ENCODE data around the gene DTX2.
A peak's percentile ranks its signal among the peaks of the same experiment; 100 is the strongest.
"Not testable (repeated sequence)": the region's sequence is repeated elsewhere in the genome, so short reads cannot be mapped to it uniquely, and the experiment has no call there.

DTX2 gene

DNA sequence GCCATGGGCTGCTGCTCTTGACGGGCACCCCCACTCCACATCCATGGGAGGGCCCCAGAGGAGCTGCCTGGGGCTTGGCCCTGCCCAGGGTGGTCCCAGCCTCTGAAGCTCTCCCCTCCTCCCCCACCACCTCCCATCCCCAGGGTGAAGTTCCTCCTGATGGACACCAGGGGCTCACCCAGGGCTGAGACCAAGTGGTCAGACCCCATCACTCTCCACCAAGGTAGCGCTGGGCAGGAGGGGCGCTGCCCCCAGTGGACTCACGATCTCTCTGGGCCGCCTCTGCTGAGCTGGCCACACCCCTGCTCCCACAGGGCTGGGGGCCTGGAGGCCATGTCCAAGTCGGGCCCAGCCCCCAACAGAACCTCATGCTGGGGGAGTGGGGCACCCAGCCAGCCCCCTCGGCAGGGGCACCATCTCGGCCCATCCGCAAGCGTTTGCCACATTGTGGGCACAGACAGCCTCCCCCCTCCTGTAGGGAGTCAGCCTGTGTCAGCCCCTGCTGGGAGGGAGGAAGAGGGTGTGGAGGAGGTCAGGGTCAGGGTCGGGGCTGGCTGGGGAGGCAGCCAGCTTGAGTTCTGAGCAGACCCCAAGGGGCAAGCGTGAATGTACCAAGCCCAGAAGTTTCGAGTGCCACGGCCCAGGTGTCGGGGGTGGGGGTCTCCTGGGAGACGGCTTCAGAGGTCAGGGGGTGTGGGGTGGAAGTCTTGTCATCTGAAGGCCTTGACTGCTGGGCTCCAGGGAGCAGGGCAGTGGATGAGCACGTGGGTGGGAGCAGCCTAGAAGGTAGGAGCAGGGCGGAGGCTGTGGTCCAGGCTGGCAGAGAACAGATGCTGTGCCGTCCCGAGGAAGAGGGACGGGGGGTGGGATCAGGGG, 51.7 kb downstream of the DTX2 start:
- no peak for DNase-seq (ENCODE audit: low read depth)

DNA sequence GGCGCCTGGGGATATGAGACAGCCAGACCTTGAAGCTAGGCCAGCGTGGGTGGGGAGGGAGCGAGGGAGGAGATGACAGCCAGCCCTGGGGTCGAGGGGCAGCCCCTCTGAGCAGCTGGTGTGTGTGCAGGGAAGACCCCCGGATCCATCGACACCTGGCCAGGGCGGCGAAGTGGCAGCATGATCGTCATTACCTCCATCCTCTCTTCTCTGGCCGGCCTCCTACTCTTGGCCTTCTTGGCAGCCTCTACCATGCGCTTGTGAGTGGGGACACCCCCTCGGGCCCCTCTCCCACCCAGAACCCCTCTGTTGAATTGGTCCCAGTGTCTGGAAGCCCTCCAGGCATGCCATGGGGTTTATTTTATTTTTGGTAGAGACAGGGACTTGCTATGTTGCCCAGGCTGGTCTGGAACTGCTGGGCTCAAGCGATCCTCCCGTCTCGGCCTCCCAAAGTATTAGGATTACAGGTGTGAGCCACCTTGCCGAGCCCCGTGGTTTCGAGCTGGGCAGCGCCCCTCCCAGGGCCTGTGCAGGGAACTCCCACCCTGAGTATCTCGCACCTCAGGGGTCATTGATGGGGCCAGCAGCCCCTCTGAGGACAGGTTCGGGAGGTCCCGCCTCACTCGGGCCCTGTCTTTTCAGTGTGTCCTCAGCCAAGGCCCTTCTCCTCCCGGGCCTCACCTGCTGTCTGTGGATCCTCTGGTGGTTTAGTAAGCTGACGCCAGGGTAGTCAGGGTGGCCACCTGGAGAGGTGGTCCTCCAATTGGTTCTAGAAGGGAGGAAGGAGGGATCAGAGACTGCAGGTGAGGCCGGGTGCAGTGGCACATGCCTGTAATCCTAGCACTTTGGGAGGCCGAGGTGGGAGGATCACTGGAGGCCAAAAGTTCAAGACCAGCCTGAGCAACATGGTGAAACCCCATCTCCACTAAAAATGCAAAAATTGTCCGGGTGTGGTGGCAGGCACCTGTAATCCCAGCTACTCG, 52.6 kb downstream of the DTX2 start:
- DNase-seq (ENCODE audit: low read depth), result no peak

DNA sequence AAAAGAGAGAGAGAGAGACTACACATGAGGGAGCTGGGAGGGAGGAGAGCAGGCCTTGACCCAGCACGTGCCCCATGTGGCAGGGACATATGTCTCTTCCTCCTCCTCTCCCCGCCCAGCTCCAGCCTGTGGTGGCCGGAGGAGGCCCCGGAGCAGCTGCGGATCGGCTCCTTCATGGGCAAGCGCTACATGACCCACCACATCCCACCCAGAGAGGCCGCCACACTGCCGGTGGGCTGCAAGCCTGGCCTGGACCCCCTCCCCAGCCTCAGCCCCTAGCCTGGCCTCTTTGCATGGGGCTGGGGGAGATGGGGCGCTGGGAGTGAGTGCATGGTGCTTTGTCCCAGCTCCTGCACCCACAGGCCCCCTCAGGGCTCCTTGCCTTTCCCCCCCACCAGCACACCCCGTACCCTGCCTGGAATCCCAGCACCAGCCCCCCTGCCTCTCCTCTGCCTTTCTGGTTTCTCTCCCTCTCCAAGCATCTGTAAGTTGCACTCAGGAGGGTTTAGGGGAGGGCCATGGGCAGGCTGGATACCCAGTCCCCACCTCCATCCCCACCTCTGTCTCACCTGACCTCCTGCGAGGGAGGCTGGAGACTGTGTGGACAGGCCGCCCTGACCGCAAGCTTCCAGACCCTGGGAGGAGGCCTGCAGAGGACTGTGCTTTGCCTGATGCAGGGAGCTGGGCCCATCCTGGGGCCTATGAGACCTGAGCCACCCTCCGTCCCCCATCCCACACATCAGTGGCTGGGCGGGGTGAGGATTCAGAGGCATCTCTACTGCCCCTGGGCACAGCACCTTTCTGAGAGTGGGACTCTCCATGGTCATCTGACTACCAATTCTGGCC, 53.6 kb downstream of the DTX2 start:
- DNase-seq (ENCODE audit: low read depth), result no peak

DNA sequence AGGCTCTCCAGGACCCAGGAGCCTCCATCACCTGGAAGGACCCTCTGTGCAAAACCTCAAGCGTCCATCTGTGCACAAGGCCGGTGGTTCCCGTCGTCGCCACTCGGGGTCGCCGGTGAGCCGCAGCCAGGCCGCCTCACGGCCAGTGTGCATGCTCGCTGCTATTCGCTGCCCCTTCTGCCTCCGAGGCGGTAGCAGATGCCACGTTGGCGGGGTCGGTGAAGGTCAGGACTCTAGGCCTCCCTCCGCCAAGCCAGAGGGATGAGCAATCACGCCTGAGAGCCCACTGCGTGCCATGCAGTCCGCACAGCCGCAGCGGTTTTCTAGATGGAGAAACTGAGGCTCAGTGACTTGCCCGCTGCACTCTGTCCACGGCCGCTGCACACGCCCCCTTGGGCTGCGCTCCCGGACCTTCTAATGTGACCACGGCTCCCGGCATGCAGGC, 54.5 kb downstream of the DTX2 start:
- DNase-seq (ENCODE audit: low read depth), result no peak

DNA sequence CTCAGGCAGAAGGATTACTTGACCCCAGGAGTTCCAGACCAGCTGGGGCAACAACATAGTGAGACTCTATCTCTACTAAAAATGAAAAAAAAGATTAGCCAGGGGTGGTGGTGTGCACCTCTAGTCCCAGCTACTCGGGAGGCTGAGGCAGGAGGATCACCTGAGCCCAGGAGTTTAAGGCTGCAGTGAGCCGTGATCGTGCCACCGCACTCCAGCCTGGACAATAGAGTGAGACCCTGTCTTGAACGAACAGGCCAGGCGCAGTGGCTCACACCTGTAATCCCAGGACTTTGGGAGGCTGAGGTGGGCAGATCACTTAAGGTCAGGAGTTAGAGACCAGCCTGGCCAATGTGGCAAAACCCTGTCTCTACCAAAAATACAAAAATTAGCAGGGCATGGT, 55.4 kb downstream of the DTX2 start:
- not testable (repeated sequence) for DNase-seq (ENCODE audit: low read depth)

DNA sequence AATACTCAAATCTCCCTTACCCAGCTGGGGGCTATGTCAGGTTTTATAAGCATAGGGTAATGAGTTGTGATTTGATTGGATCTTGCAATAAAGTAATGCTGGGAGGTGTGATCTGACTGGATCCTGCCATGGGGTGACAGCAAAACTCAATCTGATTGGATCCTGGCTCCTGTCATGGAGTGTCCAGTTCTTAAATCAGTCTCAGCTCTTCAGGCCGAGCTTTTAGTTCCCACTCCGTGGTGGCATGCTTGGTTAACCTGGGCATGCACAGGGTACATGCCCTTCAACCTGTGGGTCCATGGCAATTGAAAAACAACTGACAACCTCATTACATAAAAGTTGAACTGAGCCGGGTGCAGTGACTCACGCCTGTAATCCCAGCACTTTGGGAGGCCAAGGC, 64.7 kb downstream of the DTX2 start:
- not testable (repeated sequence) for DNase-seq (ENCODE audit: low read depth)

DNA sequence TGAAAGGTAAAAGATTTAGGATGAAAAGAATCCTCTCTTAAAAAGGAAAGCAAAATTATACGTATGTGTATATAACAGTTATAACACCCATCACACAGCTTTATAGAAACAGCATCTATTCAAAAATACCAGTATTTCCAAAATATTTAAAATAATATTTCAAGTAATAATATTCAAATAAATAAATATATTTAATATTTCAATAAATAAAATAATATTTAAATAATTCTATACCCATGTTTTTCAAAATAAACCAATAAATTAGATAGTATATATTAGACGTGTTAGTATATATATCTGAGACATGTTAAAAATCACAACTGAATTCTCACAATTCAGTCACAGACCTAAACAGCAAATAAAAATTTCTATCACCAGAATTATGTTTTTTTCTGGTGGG, 70.1 kb downstream of the DTX2 start:
- DNase-seq (ENCODE audit: low read depth), result not testable (repeated sequence)

DNA sequence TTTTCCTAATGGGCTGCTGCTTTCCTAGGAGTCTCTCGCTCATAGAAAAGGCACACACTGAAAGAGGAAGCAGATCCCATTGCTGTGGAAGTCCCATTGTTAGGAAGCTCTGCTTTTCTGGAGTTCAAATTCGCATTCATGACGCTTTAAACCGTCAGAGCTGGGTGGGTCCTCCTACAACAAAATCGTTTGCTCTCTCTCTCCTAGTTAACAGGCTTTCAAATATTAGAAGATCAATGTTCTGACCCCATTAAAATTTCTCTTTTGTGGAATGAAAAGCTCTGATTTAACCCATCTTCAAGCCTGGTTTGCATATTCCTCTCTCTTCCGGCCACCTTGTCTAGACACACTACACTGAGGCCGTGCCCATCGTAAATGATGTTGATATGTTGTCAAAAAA, 81.7 kb downstream of the DTX2 start, which contains the start of gene SPDYE16:
Gene SPDYE16, minus strand, starts transcription at position 101 of the 400 bp plus-strand sequence. CDS start 1,838 bp downstream, outside the sequence.
- DNase-seq (ENCODE audit: low read depth), result not testable (repeated sequence)

DNA sequence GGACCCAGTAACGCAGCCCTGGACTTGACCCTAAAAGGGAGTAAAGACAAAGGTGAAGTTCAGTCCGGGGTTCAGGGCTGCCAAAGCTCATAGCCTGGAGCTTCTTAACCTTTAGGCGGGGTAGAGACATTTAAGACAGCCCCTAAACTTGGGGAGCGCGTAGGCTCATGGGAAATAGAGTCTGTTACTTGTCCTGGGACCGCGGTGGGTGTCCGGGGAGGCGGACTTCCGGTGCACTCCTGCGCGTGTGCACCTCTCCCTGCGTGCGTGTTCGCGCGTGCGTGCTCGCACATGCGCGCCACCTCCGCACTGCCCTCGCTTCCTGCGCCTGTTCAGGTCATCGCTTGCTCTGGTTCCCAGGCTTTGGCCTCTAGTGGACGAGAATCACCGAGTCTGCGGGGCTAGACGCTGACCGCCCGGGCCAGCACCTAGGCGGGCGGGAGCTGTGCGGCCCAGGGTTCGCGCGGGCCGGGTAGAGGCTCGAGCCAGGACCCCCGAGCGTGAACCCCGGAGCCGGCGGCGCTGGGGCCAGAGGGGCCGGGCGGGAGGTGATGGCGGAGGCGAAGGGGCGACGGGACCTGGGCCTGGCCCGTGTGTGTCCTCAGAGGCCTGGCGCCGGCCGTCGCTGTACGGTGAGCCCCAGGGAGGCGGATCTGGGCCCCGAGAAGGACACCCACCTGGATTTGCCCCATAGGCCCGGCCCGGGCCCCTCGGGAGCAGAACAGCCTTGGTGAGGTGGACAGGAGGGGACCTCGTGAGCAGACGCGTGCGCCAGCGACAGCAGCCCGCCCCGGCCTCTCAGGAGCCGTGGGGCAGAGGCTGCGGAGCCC, 87.7 kb downstream of the DTX2 start:
- peak; percentile 47 for DNase-seq (ENCODE audit: low read depth)

DNA sequence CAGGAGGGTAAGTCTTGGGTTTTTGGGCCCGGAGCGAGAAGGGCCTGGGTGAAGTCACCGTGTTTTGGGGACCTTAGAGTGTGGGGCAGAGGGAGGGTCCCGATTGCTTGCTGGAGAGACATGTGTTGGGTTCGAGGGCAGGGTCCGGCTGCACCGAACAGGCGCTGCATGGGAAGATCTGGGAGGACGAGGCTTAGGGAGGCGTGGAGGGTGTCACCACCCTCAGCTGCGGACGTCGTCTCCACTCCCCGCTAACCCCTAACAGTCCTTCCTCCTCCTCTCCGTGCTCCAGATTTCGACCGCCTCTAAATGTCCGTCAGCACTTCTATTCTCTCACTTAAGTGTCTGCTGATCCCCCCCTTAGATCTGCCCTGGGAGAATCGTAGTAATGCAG, 88.3 kb downstream of the DTX2 start:
- DNase-seq (ENCODE audit: low read depth), result not testable (repeated sequence)

DNA sequence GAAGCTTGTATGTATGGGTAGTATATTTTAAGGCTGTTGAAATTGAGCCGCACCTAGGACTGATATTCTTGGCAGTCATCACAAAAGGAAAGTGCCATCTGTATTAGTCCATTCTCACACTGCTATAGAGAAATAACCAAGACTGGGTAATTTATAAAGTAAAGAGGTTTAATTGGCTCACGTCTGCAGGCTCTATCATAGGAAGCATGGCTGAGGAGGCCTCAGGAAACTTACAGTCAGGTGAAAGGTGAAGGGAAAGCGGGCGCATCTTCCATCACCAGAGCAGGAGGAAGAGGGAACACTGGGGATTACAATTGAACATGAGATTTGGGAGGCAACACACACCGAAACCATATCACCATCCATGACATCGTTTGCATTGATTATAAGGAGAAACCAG, 90.5 kb downstream of the DTX2 start:
- not testable (repeated sequence) for DNase-seq (ENCODE audit: low read depth)
